Activated CD4-positive, alpha-beta T cell treated with anti-CD3 and anti-CD28 coated beads, Interleukin-2, amount 50 U/mL, for 24 hours (primary cell): ENCODE measurements around the gene ARHGEF3.
A peak's percentile ranks its signal among the peaks of the same experiment; 100 is the strongest.

Experiments used
- DNase-seq, 2 donors: peaks; one replicate each; pipeline ENCODE4 v3.0.0-alpha.2; 2020; ENCODE audit warnings: low read depth in 1 of 2, low spot score in 1 of 2

ARHGEF3 gene

GRCh38 chr3:56684029-56684428 is 117.7 kb downstream of the ARHGEF3 start:
- no peak for DNase-seq

GRCh38 chr3:56683122-56683817 is 118.5 kb downstream of the ARHGEF3 start, which contains the start of gene TASOR:
TSS of gene TASOR (minus strand) at chr3:56683265. CDS start at chr3:56683006, 259 bp downstream.
- DNase-seq = peak; percentile 75 to 76

- peak; percentile 63 to 68 for DNase-seq
Measured at GRCh38 chr3:56682462-56683121, 119.2 kb downstream of the ARHGEF3 start.

- DNase-seq = no peak
Measured at GRCh38 chr3:56681984-56682461, 119.7 kb downstream of the ARHGEF3 start.

- DNase-seq = no peak
Measured at GRCh38 chr3:56680054-56680580, 121.6 kb downstream of the ARHGEF3 start.
